Astrocyte (in vitro differentiated cells and primary cell): Measurements from ENCODE around the gene SLC38A6. TPM values are rescaled to one million over a fixed set of nuclear protein-coding genes. Genes with fewer than 3 reads are reported as not detected.
A peak's percentile ranks its signal among the peaks of the same experiment; 100 is the strongest.

Experiments used
- DNase-seq: peaks from one replicate; pipeline ENCODE4 v3.0.0-alpha.2; 2010; ENCODE audit warnings: low read depth
- FAIRE-seq: peaks from 2 replicates; lab custom pipeline; 2011; peaks lifted over from hg19 to GRCh38; lab: Jason Lieb, UNC
- H2AFZ ChIP-seq: 2 replicates; pipeline ENCODE4 v1.6.0; 2012; ENCODE audit warnings: low read depth, low read length, inconsistent platforms
- H3K27ac ChIP-seq: 2 replicates; pipeline ENCODE4 v1.5.1; 2011; ENCODE audit warnings: low read depth, low read length, inconsistent platforms
- H3K27me3 ChIP-seq: 2 replicates; pipeline ENCODE4 v1.6.0; 2011; ENCODE audit warnings: low read length, inconsistent platforms; ENCODE audit not compliant: insufficient read depth
- H3K36me3 ChIP-seq: 2 replicates; pipeline ENCODE4 v1.5.1; 2011; ENCODE audit warnings: low read length, inconsistent platforms; ENCODE audit not compliant: insufficient read depth
- H3K4me1 ChIP-seq: 2 replicates; pipeline ENCODE4 v1.5.1; 2011; ENCODE audit warnings: low read length, inconsistent platforms; ENCODE audit not compliant: insufficient read depth
- H3K4me2 ChIP-seq: 2 replicates; pipeline ENCODE4 v1.6.0; 2012; ENCODE audit warnings: low read length, inconsistent platforms
- H3K4me3 ChIP-seq: 2 replicates; pipeline ENCODE4 v1.5.1; 2011; ENCODE audit warnings: low read depth, mild to moderate bottlenecking, low read length, inconsistent platforms; ENCODE audit not compliant: insufficient read depth
- H3K79me2 ChIP-seq: 2 replicates; pipeline ENCODE4 v1.6.0; 2012; ENCODE audit warnings: mild to moderate bottlenecking, low read length, inconsistent platforms; ENCODE audit not compliant: insufficient read depth
- H3K9ac ChIP-seq: 2 replicates; pipeline ENCODE4 v1.6.0; 2012; ENCODE audit warnings: mild to moderate bottlenecking, low read length, inconsistent platforms
- H3K9me3 ChIP-seq: 2 replicates; pipeline ENCODE4 v1.5.1; 2012; ENCODE audit warnings: low read depth, mild to moderate bottlenecking, low read length, inconsistent platforms; ENCODE audit not compliant: insufficient read depth
- H4K20me1 ChIP-seq: 2 replicates; pipeline ENCODE4 v1.6.0; 2012; ENCODE audit warnings: low read length, inconsistent platforms; ENCODE audit not compliant: insufficient read depth
- H3K27ac Mint-ChIP-seq: one replicate; pipeline ENCODE4 v1.8.0; 2021; ENCODE audit warnings: mild to moderate bottlenecking, mixed read lengths; ENCODE audit not compliant: unreplicated experiment
- H3K27me3 Mint-ChIP-seq: one replicate; pipeline ENCODE4 v1.8.0; 2021; ENCODE audit warnings: low read depth, mixed read lengths; ENCODE audit not compliant: unreplicated experiment
- H3K36me3 Mint-ChIP-seq: one replicate; pipeline ENCODE4 v1.8.0; 2021; ENCODE audit warnings: low read depth, mixed read lengths; ENCODE audit not compliant: unreplicated experiment
- H3K4me1 Mint-ChIP-seq: one replicate; pipeline ENCODE4 v1.8.0; 2021; ENCODE audit warnings: low read depth, mixed read lengths; ENCODE audit not compliant: unreplicated experiment
- H3K4me3 Mint-ChIP-seq: one replicate; pipeline ENCODE4 v1.8.0; 2021; ENCODE audit warnings: mild to moderate bottlenecking, moderate library complexity, mixed read lengths; ENCODE audit not compliant: unreplicated experiment
- H3K9me3 Mint-ChIP-seq: one replicate; pipeline ENCODE4 v1.8.0; 2021; ENCODE audit warnings: mild to moderate bottlenecking, mixed read lengths; ENCODE audit not compliant: unreplicated experiment
- EZH2 ChIP-seq: IDR thresholded peaks from 2 replicates; pipeline ENCODE4 v1.6.1; 2012; ENCODE audit warnings: mild to moderate bottlenecking, low read length, inconsistent platforms; ENCODE audit not compliant: insufficient read depth
- total RNA-seq: library from RNA; stranded (reverse); gene quantifications from 2 replicates; pipeline ENCODE4 v1.2.1, GENCODE V29; 2021
- TF ChIP-seq, protein P1 (sequence below): IDR thresholded peaks from 2 replicates; pipeline ENCODE4 v1.5.1; 2011; ENCODE audit warnings: low read depth, mild to moderate bottlenecking, inconsistent platforms, low read length, moderate library complexity; ENCODE audit not compliant: insufficient read depth

SLC38A6 gene
- total RNA-seq, 1 donor from 2014 or later: 14.9 TPM

GRCh38 chr14:61077951-61078720 lies 97.1 kb downstream of the SLC38A6 start:
- H3K27me3 ChIP-seq: no peaks in the 10 kb centered on the region
- no peaks in the 10 kb centered on the region for H3K27me3 Mint-ChIP-seq
- H3K4me2 ChIP-seq: no peak overlapping the region
- no peak for TF ChIP-seq EZH2
- TF ChIP-seq, protein P1, sequence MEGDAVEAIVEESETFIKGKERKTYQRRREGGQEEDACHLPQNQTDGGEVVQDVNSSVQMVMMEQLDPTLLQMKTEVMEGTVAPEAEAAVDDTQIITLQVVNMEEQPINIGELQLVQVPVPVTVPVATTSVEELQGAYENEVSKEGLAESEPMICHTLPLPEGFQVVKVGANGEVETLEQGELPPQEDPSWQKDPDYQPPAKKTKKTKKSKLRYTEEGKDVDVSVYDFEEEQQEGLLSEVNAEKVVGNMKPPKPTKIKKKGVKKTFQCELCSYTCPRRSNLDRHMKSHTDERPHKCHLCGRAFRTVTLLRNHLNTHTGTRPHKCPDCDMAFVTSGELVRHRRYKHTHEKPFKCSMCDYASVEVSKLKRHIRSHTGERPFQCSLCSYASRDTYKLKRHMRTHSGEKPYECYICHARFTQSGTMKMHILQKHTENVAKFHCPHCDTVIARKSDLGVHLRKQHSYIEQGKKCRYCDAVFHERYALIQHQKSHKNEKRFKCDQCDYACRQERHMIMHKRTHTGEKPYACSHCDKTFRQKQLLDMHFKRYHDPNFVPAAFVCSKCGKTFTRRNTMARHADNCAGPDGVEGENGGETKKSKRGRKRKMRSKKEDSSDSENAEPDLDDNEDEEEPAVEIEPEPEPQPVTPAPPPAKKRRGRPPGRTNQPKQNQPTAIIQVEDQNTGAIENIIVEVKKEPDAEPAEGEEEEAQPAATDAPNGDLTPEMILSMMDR: no peak
- no peak overlapping the region for H3K4me3 ChIP-seq
- H3K27ac ChIP-seq: no peak overlapping the region
- no peak overlapping the region for H3K4me3 Mint-ChIP-seq
- H3K4me1 ChIP-seq: peaks cover 9% of the 10 kb centered on the region
- H3K4me1 Mint-ChIP-seq: no peaks in the 10 kb centered on the region
- peaks cover 10% of the 10 kb centered on the region for H3K36me3 Mint-ChIP-seq
- H3K9me3 Mint-ChIP-seq: peaks cover 3% of the 10 kb centered on the region
- H2AFZ ChIP-seq: no peak overlapping the region
- peak; percentile 41 for DNase-seq
- no peak overlapping the region for H3K27ac Mint-ChIP-seq
- no peaks in the 10 kb centered on the region for H3K36me3 ChIP-seq
- no peaks in the 10 kb centered on the region for H3K9me3 ChIP-seq
- H4K20me1 ChIP-seq: no peaks in the 10 kb centered on the region
- no peaks in the 10 kb centered on the region for H3K79me2 ChIP-seq
- H3K9ac ChIP-seq: no peak overlapping the region
- FAIRE-seq: no peak

DNA sequence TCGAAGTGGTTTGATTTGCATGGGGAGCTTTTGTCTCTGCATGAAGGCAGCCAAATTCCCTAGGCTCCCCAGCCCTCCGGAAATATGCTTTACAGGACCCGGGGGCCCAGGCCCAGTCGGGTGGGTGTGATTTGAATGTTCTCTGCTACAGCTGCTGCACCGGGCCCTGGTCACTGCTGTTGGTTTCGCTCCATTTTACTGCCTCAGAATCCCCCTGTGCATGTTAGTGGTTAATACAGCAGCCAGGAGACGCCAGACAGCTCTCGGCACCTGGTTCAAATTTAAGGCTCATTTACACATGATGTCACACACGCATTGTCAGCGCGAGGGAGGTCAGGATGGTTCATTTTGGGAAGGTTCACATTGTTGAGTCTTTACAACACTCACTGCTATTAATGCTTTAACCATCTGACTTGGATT lies 99.6 kb downstream of the SLC38A6 start:
- Histone ChIP-seq H2AFZ (no peak overlapping the region), H3K9me3 (no peaks in the 10 kb centered on the region), H4K20me1 (no peaks in the 10 kb centered on the region), H3K79me2 (no peaks in the 10 kb centered on the region), H3K4me3 (no peak overlapping the region), H3K4me1 (peaks cover 9% of the 10 kb centered on the region), H3K4me2 (peak overlapping the region; percentile 31), H3K27ac (peak overlapping the region; percentile 63), H3K27me3 (no peaks in the 10 kb centered on the region), H3K36me3 (peaks cover 12% of the 10 kb centered on the region), H3K9ac (peak overlapping the region; percentile 50)
- H3K4me1 Mint-ChIP-seq: no peaks in the 10 kb centered on the region
- H3K9me3 Mint-ChIP-seq: peaks cover 3% of the 10 kb centered on the region
- H3K4me3 Mint-ChIP-seq: no peak overlapping the region
- no peak overlapping the region for H3K27ac Mint-ChIP-seq
- H3K27me3 Mint-ChIP-seq: no peaks in the 10 kb centered on the region
- H3K36me3 Mint-ChIP-seq: peaks cover 18% of the 10 kb centered on the region
- DNase-seq: peak; percentile 93
- TF ChIP-seq, protein P1: no peak
- no peak for TF ChIP-seq EZH2
- FAIRE-seq: peak; percentile 65

- FAIRE-seq (no peak), DNase-seq (no peak)
- no peak overlapping the region for H2AFZ ChIP-seq
- H3K36me3 Mint-ChIP-seq: peaks cover 8% of the 10 kb centered on the region
- no peaks in the 10 kb centered on the region for H3K4me1 ChIP-seq
- H3K9me3 ChIP-seq: no peaks in the 10 kb centered on the region
- H3K9me3 Mint-ChIP-seq: no peaks in the 10 kb centered on the region
- no peak overlapping the region for H3K9ac ChIP-seq
- H3K4me2 ChIP-seq: no peak overlapping the region
- peaks cover 12% of the 10 kb centered on the region for H3K36me3 ChIP-seq
- no peak overlapping the region for H3K4me3 Mint-ChIP-seq
- no peaks in the 10 kb centered on the region for H3K27me3 Mint-ChIP-seq
- no peaks in the 10 kb centered on the region for H3K27me3 ChIP-seq
- no peaks in the 10 kb centered on the region for H3K79me2 ChIP-seq
- H4K20me1 ChIP-seq: no peaks in the 10 kb centered on the region
- TF ChIP-seq, protein P1: no peak
- no peak for TF ChIP-seq EZH2
- H3K27ac ChIP-seq: no peak overlapping the region
- H3K4me3 ChIP-seq: no peak overlapping the region
- no peak overlapping the region for H3K27ac Mint-ChIP-seq
- peaks cover 10% of the 10 kb centered on the region for H3K4me1 Mint-ChIP-seq
Measured at GRCh38 chr14:61088081-61088480, 107.0 kb downstream of the SLC38A6 start.
